Renal cortex interstitium (tissue), 11 donors: ENCODE results near the gene MAD2L1BP. TPM values are rescaled to one million over a fixed set of nuclear protein-coding genes. Genes with fewer than 3 reads are reported as not detected.
A peak's percentile ranks its signal among the peaks of the same experiment; 100 is the strongest.
"Not testable (repeated sequence)": the region's sequence is repeated elsewhere in the genome, so short reads cannot be mapped to it uniquely, and the experiment has no call there.

Experiments
- DNase-seq, 11 donors: peaks; one replicate each; pipeline ENCODE4 v3.0.0-alpha.2; 2013; ENCODE audit warnings: low read depth in 9 of 11, low spot score in 4 of 11; ENCODE audit errors: extremely low read depth in 1 of 11
- polyA plus RNA-seq, 3 donors: library from polyadenylated mRNA; unstranded; fragments of 120-200 nt; gene quantifications; one replicate each; pipeline ENCODE4 v1.2.1, GENCODE V29; 2013; ENCODE audit not compliant: insufficient read length in 3 of 3

Gene MAD2L1BP
- polyA plus RNA-seq, 3 donors, result 25.4 to 27.9 (median 25.5) TPM

DNA sequence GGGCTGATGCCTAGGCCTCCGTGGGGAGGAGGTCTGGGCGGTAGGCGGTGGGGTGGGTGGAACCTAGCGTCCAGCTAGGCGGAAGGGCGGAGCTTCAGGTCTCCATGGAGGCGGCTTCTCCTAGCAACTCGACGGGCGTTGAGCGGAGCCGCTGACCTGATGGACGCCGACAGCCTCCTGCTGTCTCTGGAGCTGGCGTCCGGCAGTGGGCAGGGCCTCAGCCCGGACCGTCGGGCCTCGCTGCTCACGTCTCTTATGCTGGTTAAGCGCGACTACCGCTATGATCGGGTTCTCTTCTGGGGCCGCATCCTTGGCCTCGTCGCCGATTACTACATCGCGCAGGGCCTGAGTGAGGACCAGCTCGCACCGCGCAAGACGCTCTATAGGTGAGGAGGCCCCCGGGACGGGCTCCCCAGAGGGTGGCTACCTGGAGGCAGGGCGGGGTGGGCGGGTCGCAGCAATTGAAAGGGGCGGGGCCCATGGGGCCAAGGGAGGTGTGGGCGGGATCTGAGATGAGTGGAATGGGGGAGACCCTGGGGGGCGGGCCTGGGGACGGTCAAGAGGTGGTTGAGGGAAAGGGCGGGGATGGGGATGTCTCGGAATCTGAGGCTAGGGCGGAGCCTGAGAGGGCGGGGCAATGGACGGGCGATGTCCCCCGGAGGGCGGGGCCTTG is 9.4 kb downstream of the MAD2L1BP start, which contains the start of gene RSPH9:
TSS of gene RSPH9 (plus strand) at position 97 of the 673 bp plus-strand sequence. CDS start at position 160, 63 bp downstream.
- DNase-seq, result peak in 4 of 11 donors; percentile 45 to 74 (median 62)

DNA sequence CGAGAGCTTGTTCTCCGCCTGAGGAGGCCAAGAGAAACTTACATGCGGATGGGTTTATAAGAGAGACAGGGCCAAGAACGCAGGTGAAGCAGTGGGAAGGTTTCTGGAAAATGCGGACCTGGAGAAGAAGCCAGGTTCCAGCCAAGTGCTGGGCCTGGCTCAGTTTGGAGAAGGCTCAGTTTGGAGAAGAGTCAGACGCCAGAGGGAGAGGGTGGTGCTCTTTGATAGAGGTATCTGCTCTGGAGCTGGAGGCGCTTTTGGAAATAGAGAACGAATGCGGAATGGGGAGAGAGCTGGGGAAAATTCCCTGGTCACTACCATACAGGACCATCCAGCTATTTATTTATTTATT is 9.9 kb downstream of the MAD2L1BP start:
- no peak for DNase-seq

DNA sequence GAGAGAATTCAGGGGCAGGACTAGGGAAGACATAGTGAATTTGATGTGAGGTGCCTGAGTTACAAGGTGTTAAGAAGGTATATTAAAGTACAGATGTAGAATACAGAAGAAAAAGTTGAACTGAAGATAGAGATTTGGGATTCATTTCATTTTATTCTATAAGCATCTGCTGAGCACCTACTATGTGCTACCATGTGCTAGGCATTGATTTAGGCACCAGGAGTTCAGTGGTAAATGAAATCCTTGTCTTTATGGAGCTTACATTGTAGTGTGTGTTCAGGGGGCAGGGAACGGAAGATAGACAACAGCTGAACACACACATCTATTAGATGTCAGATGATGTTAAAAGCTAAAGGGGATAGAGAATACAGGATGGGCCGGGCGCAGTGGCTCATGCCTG is 12.0 kb downstream of the MAD2L1BP start:
- DNase-seq, result no peak

DNA sequence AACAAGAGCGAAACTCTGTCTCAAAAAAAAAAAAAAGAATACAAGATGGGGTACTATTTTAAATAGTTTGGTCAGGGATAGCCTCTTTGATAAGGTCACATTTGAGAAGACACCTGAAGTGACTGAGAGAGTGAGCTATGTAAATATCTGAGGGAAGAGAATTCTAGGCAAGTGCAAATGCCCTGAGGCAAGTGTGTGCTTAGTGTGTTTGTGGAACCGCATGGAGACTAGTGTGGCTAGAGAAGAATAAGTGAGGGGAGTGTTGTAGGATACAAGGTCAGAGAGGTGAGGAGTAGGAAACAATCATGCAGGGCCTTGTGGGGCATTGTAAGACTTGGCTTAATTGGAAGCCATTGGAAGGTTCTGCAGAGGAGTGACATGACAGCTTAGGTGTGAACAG is 12.6 kb downstream of the MAD2L1BP start:
- no peak for DNase-seq

DNA sequence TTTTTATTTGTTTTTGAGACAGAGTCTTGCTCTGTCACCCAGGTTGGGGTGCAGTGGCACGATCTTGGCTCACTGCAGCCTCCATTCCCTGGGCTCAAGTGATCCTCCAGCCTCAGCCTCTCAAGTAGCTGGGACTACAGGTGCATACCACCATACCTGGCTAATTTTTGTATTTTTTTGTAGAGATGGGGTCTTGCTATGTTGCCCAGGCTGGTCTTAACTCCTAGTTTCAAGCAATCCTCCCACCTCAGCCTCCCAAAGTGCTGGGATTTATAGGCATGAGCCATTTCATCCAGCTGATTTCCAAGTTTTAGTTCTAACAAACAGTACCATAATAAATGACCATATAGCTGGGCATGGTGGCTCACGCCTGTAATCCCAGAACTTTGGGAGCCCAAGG is 17.2 kb downstream of the MAD2L1BP start:
- not testable (repeated sequence) for DNase-seq

DNA sequence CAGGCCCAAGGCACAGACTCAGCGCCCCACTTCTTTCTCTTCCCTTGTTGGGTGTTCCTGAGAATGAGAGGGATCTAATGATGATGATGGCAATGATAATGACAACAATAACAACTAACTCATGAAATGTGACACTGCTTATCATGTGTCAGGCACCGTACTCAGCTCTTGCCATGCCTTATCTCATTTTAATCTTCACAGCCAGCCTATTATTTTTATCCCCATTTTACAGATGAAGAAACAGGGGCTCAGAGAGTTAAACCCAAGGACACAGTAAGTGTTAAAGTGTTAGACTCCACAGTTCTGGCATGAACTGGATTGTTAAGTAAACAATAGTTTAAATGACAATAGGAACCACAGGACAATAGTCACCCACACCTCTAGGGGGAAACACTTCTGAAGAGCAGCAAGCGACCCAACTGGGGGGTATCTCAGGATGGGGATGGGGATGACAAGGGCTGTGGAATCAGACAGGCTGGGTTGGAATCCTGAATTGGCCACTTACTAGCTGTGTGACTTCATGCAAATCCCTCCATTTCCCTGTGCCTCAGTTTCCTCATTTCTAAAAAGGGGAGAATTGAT is 21.7 kb downstream of the MAD2L1BP start:
- DNase-seq, result no peak

DNA sequence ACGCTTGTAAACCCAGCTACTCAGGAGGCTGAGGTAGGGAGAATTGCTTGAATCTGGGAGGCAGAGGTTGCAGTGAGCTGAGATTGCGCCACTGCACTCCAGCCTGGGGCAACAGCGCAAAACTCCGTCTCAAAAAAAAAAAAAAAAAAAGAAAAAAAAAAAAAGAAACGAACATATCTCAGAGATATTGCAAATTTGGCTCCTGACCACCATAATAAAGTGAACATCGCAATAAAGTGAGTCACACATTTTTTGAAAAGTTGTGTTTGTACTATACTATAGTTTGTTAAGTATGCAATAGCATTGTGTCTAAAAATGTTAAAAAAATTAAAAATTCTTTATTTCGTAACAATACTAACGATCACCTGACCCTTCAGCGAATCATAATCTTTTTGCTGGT is 22.5 kb downstream of the MAD2L1BP start:
- DNase-seq, result no peak

DNA sequence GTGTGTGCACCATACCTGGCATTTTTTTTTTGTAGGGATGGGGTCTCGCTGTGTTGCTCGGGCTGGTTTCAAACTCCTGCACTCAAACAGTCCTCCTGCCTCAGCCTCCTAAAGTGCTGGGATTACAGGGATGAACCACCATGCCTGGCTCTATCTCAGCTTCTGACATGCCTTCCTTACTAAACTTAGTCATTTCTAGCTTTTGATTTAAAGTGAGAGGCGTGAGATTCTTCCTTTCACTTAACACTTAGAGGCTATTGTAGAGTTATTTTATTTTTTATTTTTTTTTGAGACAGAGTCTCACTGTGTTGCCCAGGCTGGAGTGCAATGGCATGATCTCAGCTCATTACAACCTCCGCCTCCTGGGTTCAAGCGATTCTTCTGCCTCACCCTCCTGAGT is 27.3 kb downstream of the MAD2L1BP start:
- not testable (repeated sequence) for DNase-seq

DNA sequence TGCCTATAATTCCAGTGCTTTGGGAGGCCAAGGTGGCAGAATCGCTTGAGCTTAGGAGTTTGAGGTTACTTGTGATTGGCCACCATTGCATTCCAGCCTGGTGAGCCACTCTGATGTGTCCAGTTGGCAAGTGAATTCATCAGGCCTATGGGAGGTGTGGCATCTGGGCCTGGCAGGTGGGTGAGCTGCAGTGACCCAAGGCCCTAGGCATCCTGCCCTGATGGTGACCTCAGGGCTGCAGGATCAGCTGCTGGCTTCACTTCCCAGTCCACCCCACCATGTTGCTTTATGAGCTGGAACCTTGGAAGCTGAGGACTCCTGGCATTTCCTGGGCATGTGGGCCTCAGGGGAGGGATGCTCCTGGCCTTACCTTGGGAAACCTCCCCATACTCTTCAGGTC is 29.7 kb downstream of the MAD2L1BP start:
- DNase-seq, result no peak

DNA sequence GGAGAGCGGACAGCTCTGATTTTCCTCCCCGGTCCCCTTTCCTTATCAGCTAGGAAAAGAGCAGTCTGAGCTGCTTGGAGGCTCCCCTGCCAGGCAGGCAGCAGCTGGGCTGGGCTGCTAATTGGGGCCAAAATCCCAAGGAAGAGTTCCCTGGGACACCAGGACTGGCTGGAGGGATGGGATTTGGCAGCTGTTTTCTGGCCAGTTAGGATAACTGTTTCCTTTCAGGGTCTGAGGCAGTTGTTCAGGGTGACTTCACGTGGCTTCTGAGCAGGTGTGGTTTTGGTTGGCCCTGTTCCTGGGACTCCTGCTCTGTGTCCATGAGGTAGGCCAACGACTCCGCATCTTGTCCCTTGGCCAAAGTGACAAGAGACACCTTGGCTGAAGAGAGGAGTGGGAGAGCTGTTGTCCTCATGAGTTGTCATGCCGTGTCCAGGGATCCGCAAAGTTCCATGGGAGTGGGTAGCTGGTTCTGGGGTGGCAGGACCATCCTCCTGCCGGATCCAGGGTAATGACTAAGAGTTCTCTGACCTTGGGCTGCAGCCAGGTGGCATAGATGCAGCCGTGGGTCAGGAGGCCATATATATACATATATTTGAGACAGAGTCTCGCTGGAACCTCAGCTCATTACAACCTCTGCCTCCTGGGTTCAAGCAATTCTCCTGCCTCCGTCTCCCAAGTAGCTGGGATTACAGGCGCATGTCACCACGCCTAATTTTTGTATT is 30.7 kb downstream of the MAD2L1BP start:
- no peak for DNase-seq

DNA sequence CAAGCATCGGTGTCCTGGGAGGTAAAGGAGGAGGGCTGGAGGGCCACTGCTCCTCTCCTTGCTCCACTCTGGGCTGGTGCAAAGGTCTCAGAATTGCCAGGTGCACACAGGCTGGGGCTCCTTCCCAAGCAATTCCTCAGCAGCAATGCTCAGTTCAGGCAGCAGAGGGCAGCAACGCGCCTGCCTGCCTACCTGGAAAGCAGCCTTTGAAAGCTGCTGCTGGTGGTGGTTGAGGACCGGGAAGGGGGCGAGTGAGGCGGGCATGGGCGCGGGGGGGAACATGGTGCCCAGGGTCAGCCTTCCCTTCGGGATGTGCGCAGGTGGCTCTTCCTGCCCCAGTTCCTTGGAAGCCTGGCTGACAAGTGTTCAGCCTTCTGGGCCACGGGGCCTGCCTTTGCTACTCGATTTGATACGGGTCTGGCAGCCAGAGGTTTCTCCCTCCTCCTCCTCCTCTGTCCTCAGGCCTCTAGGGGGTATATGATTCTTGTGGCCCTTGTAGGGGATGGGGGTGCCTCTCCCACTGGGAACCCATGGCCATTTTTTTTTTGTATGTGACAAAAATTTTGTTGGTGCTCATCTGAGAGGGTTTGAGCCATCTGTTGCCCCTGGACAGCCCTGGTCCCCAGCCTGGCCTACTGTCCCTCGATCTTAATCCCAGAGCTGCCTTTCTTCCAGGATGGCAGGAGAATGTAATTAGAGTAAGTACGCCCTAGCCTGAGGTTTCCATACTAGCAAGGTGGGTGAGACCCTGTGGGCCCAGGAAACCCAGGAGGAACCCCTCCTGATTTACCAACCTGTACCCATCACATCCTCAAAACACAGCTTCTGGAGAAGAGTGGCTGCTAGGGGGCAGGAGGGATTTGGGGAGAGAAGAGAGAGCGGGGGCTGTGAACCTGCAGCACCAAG is 31.9 kb downstream of the MAD2L1BP start:
- peak in 8 of 11 donors; percentile 74 to 86 (median 82) for DNase-seq

DNA sequence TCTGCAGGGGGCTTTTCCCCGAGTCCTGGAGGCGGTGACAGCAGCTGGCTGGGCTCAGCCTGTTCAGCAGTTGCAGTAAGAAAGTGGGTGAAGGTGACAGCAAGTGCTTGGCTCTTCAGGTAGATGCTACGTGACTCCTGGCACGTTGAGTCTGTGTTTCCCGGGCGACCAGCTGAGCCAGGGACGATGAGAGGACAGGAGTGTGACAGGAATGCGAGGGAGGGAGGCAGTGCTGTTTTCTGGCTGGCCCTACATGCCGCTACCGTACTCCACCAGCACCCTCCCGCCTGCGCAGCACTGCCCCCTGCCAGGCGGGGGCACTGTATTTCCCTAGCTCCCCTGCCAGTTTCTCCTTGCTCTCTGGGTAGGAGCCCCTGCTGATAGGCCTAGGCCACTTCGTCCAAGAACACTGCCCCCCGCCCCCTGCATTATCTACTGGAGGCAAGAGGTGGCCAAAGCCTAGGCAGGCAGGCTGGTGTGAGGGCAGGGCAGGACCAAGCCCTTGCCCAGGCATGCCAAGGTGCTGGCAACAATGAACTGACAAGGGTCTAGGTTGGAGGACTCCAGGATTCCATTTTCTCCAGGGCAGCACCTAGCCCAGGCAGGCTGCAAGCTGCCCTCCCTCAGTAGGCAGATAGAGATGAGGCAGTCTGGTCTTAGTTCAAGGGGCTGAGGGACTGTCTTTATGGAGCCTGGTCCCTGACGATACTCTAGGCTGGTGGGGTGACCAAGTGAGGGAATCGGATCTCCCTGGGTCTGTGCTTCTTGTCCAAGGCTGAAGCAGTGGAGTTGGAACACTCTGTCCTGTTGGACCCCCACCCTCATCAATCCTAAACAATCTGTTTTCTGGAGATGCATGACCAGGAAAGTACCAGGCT is 32.8 kb downstream of the MAD2L1BP start:
- DNase-seq, result peak in 9 of 11 donors; percentile 72 to 93 (median 88)

DNA sequence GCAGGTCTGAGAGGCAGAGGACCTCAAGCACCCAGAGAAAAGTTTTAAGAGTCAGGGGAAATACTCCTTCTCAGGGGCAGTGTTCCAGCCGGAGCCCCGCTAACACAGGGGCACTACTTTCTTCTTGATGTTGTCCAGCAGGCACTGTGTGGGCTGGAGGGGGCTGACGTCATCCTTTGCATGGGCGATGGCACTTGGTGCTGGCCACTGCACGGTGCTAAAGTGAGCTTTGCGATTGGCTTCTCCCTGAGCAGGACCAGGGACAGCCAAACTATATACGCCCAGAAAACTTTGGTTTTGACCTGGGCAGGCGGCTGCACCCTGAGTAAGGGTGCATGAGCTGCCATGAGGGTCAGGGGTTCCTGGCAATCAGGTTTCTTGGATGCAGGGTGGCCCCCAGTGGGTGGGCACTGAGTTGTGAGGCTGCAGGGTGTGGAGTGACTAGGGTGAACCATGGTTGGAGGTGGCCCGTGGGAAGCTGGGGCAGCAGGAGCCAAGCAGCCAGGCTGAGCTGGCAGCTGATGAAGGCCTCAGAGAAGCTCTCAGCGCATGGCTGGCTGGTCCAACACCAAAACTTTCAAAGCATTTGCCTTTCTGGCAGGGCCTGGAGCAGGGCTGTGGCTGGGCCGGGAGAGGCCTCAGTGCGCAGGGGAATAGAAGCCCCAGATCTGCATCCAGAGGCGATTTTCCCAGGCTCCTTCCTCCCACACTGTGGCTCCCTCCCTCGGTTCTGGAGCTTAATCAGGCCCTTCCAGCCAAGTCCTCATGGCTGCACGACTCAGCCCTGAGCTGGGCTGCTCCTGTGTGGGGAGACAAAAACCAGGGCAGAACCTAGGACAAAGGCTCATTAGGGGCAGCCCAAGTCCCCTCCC is 33.6 kb downstream of the MAD2L1BP start:
- no peak for DNase-seq

DNA sequence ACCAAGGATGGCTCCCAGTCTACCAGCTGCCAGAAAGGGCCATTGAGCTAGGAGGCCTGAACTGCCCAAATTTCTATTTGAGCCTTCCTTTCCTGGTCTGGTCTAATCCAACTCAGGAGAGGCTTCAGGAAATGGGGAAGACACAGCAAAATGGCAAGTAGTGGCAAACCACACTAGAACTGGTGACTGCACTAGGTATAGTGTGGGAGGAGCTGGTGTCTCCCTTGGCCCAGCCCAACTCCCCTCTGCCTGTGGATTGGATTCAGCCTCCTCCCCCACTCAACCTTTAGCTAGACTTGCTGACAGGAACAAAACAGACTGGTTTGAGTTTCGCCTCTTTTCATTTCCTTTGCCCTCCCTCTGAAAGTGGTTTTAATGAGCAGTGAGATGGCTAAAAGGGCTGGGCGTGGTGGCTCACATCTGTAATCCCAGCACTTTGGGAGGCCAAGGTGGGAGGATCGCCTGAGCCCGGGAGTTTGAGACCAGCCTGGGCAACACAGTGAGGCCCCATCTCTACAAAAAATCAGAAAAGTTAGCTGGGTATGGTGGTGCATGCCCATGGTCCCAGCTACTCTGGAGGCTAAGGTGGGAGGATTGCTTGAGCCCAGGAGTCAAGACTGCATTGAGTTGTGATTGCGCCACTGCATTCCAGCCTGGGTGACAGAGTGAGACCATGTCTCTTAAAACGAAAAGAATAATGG is 34.4 kb downstream of the MAD2L1BP start:
- no peak for DNase-seq

DNA sequence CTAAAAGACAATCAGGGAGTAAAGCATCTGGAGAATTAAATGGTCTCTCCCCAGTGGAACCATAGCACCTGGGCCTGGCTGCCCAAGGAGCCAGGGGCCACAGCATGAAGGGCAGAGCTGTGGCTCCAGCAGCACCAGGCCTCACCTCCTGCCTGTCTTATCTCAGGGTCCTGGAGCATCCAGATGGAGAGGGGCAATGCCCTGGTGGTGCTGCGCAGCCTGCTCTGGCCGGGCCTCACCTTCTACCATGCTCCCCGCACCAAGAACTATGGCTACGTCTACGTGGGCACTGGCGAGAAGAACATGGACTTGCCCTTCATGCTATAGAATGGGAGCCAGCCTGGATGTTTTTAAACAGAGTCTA is 35.0 kb downstream of the MAD2L1BP start:
- DNase-seq, result no peak

DNA sequence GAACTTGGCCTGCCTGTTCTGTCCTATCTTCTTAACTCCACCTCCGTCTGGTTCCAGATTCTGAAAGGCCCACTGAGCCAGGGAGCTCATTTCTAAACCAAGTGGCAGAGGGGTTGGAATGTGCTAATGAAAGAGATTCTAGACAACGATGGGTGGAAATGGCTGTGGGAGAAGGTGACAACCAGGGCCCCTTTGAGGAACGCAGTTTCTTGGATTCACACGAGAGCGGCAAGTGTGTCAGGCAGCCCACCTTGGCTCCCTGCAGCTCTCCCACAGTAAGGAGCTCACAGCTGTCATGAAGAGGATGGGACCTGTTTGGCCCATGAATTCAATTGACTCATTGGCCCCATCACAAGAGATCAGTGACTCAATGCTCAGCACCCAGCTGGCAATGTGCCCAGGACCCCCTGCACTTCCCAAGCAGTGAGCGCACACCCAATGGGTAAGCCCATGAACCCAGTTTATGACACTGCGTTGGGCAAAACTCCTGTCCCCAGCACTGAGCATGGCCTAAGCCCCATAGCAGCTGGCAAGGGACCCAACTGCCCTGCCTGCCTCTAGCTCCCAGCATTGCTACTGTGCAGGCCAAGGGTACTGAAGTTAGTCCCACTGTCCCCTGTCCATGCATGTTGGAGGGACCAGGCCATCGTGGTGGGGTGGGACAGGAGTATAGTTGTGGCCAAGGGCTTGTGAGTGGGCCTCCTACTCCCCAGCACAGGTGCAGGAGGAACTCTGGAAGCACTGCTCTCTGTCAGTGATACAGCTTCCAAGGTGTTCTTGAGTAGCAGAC is 35.6 kb downstream of the MAD2L1BP start:
- DNase-seq, result no peak
